HepG2 (cell line): Measurements from ENCODE around the gene SLC2A11. TPM values are rescaled to one million over a fixed set of nuclear protein-coding genes. Genes with fewer than 3 reads are reported as not detected.

ENCODE experiments used
- ASH2L ChIP-seq: fragments of 300-600, 200-600 bp; sonication (generic); IDR thresholded peaks from 2 replicates; pipeline ENCODE4 v1.7.0; 2017; ENCODE audit warnings: low read depth, mild to moderate bottlenecking, moderate library complexity, mixed read lengths, low read length; ENCODE audit not compliant: insufficient read length
- CBX5 ChIP-seq: sonication (generic); formaldehyde crosslinking; IDR thresholded peaks from 2 replicates; pipeline ENCODE4 v1.4.0; 2020; ENCODE audit warnings: missing genetic modification reagents, borderline replicate concordance
- CSRNP2 ChIP-seq: sonication (generic); formaldehyde crosslinking; conservative IDR thresholded peaks from 2 replicates; pipeline ENCODE4 v1.8.0; 2022; ENCODE audit warnings: low read depth, missing genetic modification reagents
- DR1 ChIP-seq: sonication (generic); formaldehyde crosslinking; IDR thresholded peaks from 2 replicates; pipeline ENCODE4 v1.8.0; 2021; ENCODE audit warnings: mild to moderate bottlenecking, missing genetic modification reagents, inconsistent platforms
- FIP1L1 ChIP-seq: fragments of 200-400 bp; formaldehyde crosslinking; IDR thresholded peaks from 2 replicates; pipeline ENCODE4 v1.6.1; 2018; ENCODE audit warnings: low read depth, mild to moderate bottlenecking, low read length, moderate library complexity, borderline replicate concordance; ENCODE audit not compliant: insufficient read depth
- FOXA1 ChIP-seq, 2 experiments: fragments of 450-650 bp in 1 of 2; sonication (generic) in 1 of 2; formaldehyde crosslinking in 1 of 2; IDR thresholded peaks; 2 replicates each; pipeline versions ENCODE4 v1.4.0 to v1.6.1; 2016 to 2020; ENCODE audit warnings: missing genetic modification reagents in 1 of 2
- FOXP1 ChIP-seq, 2 experiments: fragments of 450-650 bp in 1 of 2; IDR thresholded peaks; 2 replicates each; pipeline ENCODE4 v1.6.1; 2017 to 2018; ENCODE audit warnings: antibody characterized with exemption in 1 of 2
- GABPA ChIP-seq, 2 experiments: IDR thresholded peaks; 2 replicates each; pipeline ENCODE4 v1.6.1; 2011 to 2016; ENCODE audit warnings: low read depth in 2 of 2, low read length in 1 of 2, missing biosample characterization in 1 of 2, missing genetic modification characterization in 1 of 2
- GMEB2 ChIP-seq: IDR thresholded peaks from 2 replicates; pipeline ENCODE4 v1.6.1; 2016; ENCODE audit warnings: missing biosample characterization, missing genetic modification reagents, low read depth
- GPN1 ChIP-seq: sonication (generic); formaldehyde crosslinking; IDR thresholded peaks from 2 replicates; pipeline ENCODE4 v1.5.1; 2020; ENCODE audit warnings: missing genetic modification reagents, borderline replicate concordance
- HIC2 ChIP-seq: sonication (generic); formaldehyde crosslinking; IDR thresholded peaks from 2 replicates; pipeline ENCODE4 v1.9.0; 2022; ENCODE audit warnings: low read depth, missing genetic modification reagents
- HINFP ChIP-seq: sonication (generic); formaldehyde crosslinking; IDR thresholded peaks from 2 replicates; pipeline ENCODE4 v1.4.0; 2020; ENCODE audit warnings: low read depth, mild to moderate bottlenecking, missing genetic modification reagents
- MAFF ChIP-seq: IDR thresholded peaks from 2 replicates; pipeline ENCODE4 v1.6.1; 2011; ENCODE audit warnings: low read depth, low read length, improper control_type of control experiment
- MYPOP ChIP-seq: sonication (generic); formaldehyde crosslinking; IDR thresholded peaks from 2 replicates; pipeline ENCODE4 v1.8.1; 2023; ENCODE audit warnings: mild to moderate bottlenecking, moderate library complexity, missing genetic modification reagents
- RFX3 ChIP-seq: IDR thresholded peaks from 2 replicates; pipeline ENCODE4 v1.6.1; 2016; ENCODE audit warnings: missing biosample characterization, missing genetic modification reagents
- SRSF4 ChIP-seq: fragments of 200-400 bp; formaldehyde crosslinking; IDR thresholded peaks from one replicate; pipeline ENCODE4 v1.6.1; 2018; ENCODE audit warnings: mild to moderate bottlenecking, low read depth, low read length, moderate library complexity; ENCODE audit not compliant: poor library complexity, severe bottlenecking
- TERF1 ChIP-seq: sonication (generic); formaldehyde crosslinking; IDR thresholded peaks from 2 replicates; pipeline ENCODE4 v1.8.0; 2022; ENCODE audit warnings: mild to moderate bottlenecking, missing genetic modification reagents, moderate library complexity
- ZFP37 ChIP-seq: sonication (generic); formaldehyde crosslinking; IDR thresholded peaks from 2 replicates; pipeline ENCODE4 v1.4.0; 2020; ENCODE audit warnings: missing genetic modification reagents, borderline replicate concordance
- polyA plus RNA-seq, 8 experiments: library from polyadenylated mRNA; depleted of rRNA in 3 of 8; stranded (reverse) in 7 of 8; unstranded in 1 of 8; fragments of >200 nt; fragmentation: Illumina TruSeq in 4 of 8; extraction: Trizol in 4 of 8; gene quantifications; 2 replicates each; pipeline versions ENCODE4 v1.2.1 to v1.2.3, GENCODE V29; 2011 to 2016; ENCODE audit warnings: low read depth in 4 of 8, missing spikeins in 1 of 8, mixed read lengths in 1 of 8; ENCODE audit not compliant: insufficient read depth in 1 of 8
- total RNA-seq, 5 experiments: library from RNA; depleted of rRNA; stranded (reverse); fragments of >200 nt; fragmentation: Illumina TruSeq; extraction: Trizol; gene quantifications; 2 replicates each; pipeline ENCODE4 v1.2.3, GENCODE V29; 2016; ENCODE audit warnings: low read depth in 1 of 5

Gene SLC2A11
- total and polyA plus RNA-seq, 2 of the 13 experiments (the other 11 are each of a cell fraction or from before 2014, with no cell fraction given) = 15.2 to 15.4 TPM

GRCh38 chr22:23856721-23857605 lies 712 bp upstream of the SLC2A11 start (continued):
- no peak for TF ChIP-seq HIC2
- TF ChIP-seq ZFP37 (CRISPR knock-in tag) = no peak
- TF ChIP-seq MAFF = no peak
- TF ChIP-seq GMEB2 (CRISPR knock-in tag) = no peak
- no peak for TF ChIP-seq GABPA (IDR thresholded peaks at IDR 0.05; ENCODE audit: low read depth, low read length)
- no peak for TF ChIP-seq GABPA (CRISPR knock-in tag; IDR thresholded peaks at IDR 0.05; ENCODE audit: low read depth)
- TF ChIP-seq ASH2L = no peak
- no peak for TF ChIP-seq CSRNP2 (CRISPR knock-in tag)
- TF ChIP-seq MYPOP = peak; percentile 77
- no peak for TF ChIP-seq HINFP (CRISPR knock-in tag)
- TF ChIP-seq RFX3 = no peak
- no peak for TF ChIP-seq GPN1
- TF ChIP-seq DR1 (CRISPR knock-in tag) = no peak
- TF ChIP-seq SRSF4 = no peak
- no peak for TF ChIP-seq FOXP1 (IDR thresholded peaks at IDR 0.05)
- no peak for TF ChIP-seq FOXP1 (CRISPR knock-in tag; IDR thresholded peaks at IDR 0.05)
- TF ChIP-seq FIP1L1 = no peak
- no peak for TF ChIP-seq FOXA1 (IDR thresholded peaks at IDR 0.05)
- TF ChIP-seq FOXA1 (CRISPR knock-in tag; IDR thresholded peaks at IDR 0.05) = no peak
- TF ChIP-seq TERF1 (CRISPR knock-in tag) = no peak
- no peak for TF ChIP-seq CBX5
